Adipocyte (in vitro differentiated cells): Measurements from ENCODE around the gene OBSCN.

Experiments
- DNase-seq: peaks from one replicate; pipeline ENCODE4 v3.0.0-alpha.2; 2015; ENCODE audit warnings: low read depth
- H3K27me3 ChIP-seq: replicated peaks from 2 replicates; pipeline ENCODE4 v1.7.0; 2013; ENCODE audit warnings: mild to moderate bottlenecking, low read length, moderate library complexity; ENCODE audit not compliant: control insufficient read depth, insufficient read depth
- H3K36me3 ChIP-seq: 2 replicates; pipeline ENCODE4 v1.7.0; 2013; ENCODE audit warnings: low read length, mild to moderate bottlenecking, moderate library complexity; ENCODE audit not compliant: control insufficient read depth, insufficient read depth, severe bottlenecking
- H3K4me1 ChIP-seq: 2 replicates; pipeline ENCODE4 v1.7.0; 2013; ENCODE audit warnings: mild to moderate bottlenecking, low read length, moderate library complexity; ENCODE audit not compliant: control insufficient read depth, insufficient read depth
- H3K4me3 ChIP-seq: 2 replicates; pipeline ENCODE4 v1.7.0; 2013; ENCODE audit warnings: mild to moderate bottlenecking, low read length, moderate library complexity
- H3K9ac ChIP-seq: 2 replicates; pipeline ENCODE4 v1.7.0; 2013; ENCODE audit warnings: mild to moderate bottlenecking, low read length, moderate library complexity
- H3K9me3 ChIP-seq: 2 replicates; pipeline ENCODE4 v1.7.0; 2013; ENCODE audit warnings: mild to moderate bottlenecking, low read length, moderate library complexity; ENCODE audit not compliant: control insufficient read depth

OBSCN gene

GRCh38 chr1:228394571-228395394, 186.9 kb downstream of the OBSCN start:
- peaks cover 30% of the 10 kb centered on the region for H3K36me3 ChIP-seq
- DNase-seq: no peak
- no peaks in the 10 kb centered on the region for H3K27me3 ChIP-seq
- no peak overlapping the region for H3K9ac ChIP-seq
- no peaks in the 10 kb centered on the region for H3K9me3 ChIP-seq
- H3K4me1 ChIP-seq: peaks cover 18% of the 10 kb centered on the region
- no peak overlapping the region for H3K4me3 ChIP-seq

DNA sequence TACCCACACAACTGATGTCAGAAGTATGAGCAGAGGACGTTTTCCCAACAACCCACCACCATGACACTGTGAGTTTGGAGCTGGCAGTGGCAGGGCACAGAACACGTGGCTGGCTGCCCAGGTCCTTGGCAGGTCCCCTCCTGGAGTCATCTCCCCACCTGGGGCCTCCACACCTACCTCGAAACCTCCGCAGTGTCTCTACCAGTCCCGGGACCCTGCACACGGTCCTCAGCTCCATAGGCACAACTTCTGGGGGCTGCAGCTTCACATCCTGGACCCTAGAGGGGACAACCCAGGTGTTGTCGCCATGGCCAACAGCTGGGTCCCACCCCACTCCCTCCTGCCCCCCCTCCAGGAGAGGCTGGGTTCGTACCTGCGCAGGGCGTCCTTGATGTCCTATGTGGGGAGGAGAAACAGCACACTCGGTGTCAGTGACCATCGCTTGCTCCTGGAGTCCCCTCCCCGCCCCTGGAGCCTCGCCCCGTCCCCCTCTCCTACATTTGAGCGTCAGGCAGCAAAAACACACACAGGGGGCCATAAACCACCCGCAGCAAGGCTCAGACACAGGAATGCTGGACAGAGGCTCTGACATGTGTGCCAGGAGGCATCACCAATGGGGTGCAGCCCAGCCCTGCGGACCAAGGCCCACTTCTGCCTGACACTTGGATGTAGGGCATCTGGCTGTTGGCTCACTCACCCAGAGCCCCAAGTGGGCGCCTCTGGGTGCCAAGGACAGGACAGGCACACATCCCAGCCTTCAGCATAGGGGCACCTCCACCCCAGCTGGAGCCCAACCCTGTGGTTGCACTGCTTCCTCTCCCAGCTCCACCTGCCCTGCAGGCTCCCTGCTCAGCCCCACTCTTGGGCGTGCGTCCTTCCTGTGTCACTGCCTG, 189.2 kb downstream of the OBSCN start:
- Histone ChIP-seq H3K9ac (no peak overlapping the region), H3K27me3 (no peaks in the 10 kb centered on the region), H3K4me1 (peaks cover 18% of the 10 kb centered on the region), H3K4me3 (no peak overlapping the region), H3K9me3 (no peaks in the 10 kb centered on the region), H3K36me3 (peaks cover 38% of the 10 kb centered on the region)
- DNase-seq: no peak

GRCh38 chr1:228397966-228398365, 190.1 kb downstream of the OBSCN start:
- Histone ChIP-seq H3K36me3 (peaks cover 44% of the 10 kb centered on the region), H3K9ac (no peak overlapping the region), H3K4me3 (no peak overlapping the region), H3K9me3 (no peaks in the 10 kb centered on the region), H3K4me1 (peaks cover 12% of the 10 kb centered on the region), H3K27me3 (no peaks in the 10 kb centered on the region)
- no peak for DNase-seq

DNA sequence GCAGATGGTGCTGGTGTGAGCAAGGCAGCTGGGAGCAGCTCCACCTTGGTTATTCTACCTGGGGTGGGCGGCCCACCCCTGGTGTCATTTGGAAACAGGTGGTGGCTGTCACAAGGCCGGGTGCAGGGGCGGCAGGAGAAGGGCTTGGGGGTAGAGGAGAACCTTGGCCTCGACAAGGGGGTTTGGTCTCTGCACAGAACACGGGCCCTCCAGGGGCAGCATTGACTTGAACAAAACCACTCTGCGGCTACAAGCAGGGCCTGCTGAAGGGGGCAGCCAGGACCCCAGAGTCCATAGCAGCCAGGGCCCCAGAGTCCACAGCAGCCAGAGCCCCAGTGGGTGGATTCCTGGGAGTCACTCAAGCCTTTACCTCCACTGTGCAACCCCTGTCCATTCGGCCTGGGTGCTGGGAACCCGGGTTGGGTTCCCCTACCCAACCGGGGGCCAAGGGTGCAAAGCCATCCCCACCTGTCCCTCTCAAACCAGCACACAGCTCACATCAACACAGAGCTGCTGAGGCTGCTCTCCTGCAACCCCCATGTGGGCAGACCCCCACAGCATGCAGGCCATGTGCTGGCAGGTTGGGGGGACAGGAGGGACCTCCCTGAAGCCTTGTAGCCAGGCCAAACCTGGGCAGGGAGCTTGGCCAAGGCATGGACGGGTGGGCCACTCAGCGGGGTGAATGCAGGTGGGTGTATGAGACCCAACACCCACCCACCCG, 191.1 kb downstream of the OBSCN start:
- Histone ChIP-seq H3K27me3 (no peaks in the 10 kb centered on the region), H3K36me3 (peaks cover 46% of the 10 kb centered on the region), H3K9me3 (no peaks in the 10 kb centered on the region), H3K9ac (no peak overlapping the region), H3K4me3 (no peak overlapping the region), H3K4me1 (peaks cover 4% of the 10 kb centered on the region)
- no peak for DNase-seq

DNA sequence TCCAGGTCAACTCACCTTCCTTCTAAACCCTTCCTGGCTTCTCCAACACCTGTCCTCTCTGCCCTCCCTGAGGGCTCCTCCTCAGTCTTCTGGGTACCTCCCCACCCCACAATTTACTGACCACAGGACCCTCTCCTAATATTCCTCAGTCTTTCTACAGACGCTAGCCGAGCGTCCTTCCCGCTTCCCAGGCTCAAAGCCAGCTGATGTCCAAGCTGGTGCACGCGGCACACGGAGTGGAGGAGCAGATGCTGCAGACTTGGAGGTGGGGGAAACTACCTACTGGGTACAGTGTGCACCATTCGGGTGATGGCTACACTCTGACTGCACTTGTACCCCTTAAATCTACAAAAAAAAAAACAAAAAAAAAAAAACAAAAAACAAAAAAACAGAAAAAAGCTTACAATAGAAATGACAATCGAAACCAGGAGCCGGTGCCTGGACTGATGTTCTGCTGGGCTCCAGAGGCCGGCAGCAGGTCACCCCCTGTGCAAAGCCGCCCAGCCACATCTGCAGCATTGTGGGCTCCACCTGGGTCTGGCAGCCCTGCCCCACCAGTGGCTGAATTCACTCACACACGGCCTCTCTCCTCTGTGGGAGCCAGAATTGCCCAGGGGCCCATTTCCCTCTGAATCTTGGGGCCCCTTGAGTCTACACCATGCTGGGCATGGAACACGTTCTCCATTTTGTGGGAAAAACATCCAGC, 191.8 kb downstream of the OBSCN start:
- no peak overlapping the region for H3K4me3 ChIP-seq
- H3K4me1 ChIP-seq: peaks cover 9% of the 10 kb centered on the region
- no peaks in the 10 kb centered on the region for H3K27me3 ChIP-seq
- no peak for DNase-seq
- H3K9me3 ChIP-seq: no peaks in the 10 kb centered on the region
- peaks cover 50% of the 10 kb centered on the region for H3K36me3 ChIP-seq
- no peak overlapping the region for H3K9ac ChIP-seq

- H3K36me3 ChIP-seq: peaks cover 49% of the 10 kb centered on the region
- no peaks in the 10 kb centered on the region for H3K27me3 ChIP-seq
- H3K4me3 ChIP-seq: no peak overlapping the region
- no peak for DNase-seq
- no peak overlapping the region for H3K9ac ChIP-seq
- no peaks in the 10 kb centered on the region for H3K9me3 ChIP-seq
- H3K4me1 ChIP-seq: peaks cover 14% of the 10 kb centered on the region
These were observed 192.4 kb downstream of the OBSCN start for GRCh38 chr1:228400237-228400651.

DNA sequence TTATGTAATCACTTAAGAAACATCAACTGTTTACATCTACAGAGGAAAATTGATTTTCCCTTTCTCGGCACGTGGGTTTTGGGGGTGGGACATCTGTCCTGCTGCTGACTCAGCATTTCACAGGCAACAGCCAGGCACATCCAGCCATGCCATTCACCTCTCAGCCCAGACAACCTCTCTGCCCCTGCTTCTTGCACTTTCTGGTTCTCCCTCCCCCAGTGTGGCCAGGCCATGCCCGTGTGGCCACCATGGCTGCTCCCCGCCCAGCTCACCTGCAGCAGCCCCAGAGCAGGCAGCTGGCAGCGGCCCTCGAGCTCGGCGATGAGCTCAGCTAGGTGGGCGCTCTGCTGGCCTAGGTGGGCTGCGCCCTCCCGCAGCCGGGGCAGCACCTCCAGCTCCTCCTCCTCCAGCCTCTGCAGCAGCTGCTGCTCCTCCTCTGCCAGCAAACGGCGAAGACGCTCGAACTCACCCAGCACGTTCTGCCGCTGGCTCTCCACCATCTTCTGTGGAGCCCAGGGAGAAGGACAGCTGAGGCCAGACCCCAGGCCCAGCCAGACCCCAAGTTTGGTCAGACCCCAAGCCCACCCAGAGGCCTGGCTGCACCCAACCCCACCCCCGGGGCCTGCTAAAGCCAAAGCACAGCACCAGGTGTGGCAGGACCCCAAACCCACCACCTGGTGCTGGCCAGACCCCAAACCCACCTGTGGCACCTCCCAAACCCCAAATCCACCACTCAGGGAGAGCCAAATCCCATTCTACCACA, 193.0 kb downstream of the OBSCN start:
- H3K4me1 ChIP-seq: peaks cover 19% of the 10 kb centered on the region
- no peak overlapping the region for H3K4me3 ChIP-seq
- H3K27me3 ChIP-seq: no peaks in the 10 kb centered on the region
- H3K9ac ChIP-seq: no peak overlapping the region
- H3K36me3 ChIP-seq: peaks cover 42% of the 10 kb centered on the region
- no peak for DNase-seq
- H3K9me3 ChIP-seq: no peaks in the 10 kb centered on the region

GRCh38 chr1:228401782-228402640, 194.2 kb downstream of the OBSCN start:
- Histone ChIP-seq H3K9me3 (no peaks in the 10 kb centered on the region), H3K9ac (no peak overlapping the region), H3K36me3 (peaks cover 31% of the 10 kb centered on the region), H3K4me3 (no peak overlapping the region), H3K4me1 (peaks cover 19% of the 10 kb centered on the region), H3K27me3 (no peaks in the 10 kb centered on the region)
- no peak for DNase-seq

GRCh38 chr1:228402641-228403025, 194.8 kb downstream of the OBSCN start:
- Histone ChIP-seq H3K36me3 (peaks cover 27% of the 10 kb centered on the region), H3K4me1 (peaks cover 23% of the 10 kb centered on the region), H3K4me3 (no peak overlapping the region), H3K9me3 (no peaks in the 10 kb centered on the region), H3K27me3 (no peaks in the 10 kb centered on the region), H3K9ac (no peak overlapping the region)
- DNase-seq: no peak
